Dermis blood vessel endothelial cell (primary cell): ENCODE measurements around the gene HNRNPC. TPM values are rescaled to one million over a fixed set of nuclear protein-coding genes. Genes with fewer than 3 reads are reported as not detected.
"Not testable (repeated sequence)": the region's sequence is repeated elsewhere in the genome, so short reads cannot be mapped to it uniquely, and the experiment has no call there.

Source experiments
- DNase-seq: peaks from one replicate; pipeline ENCODE4 v3.0.0; 2010
- total RNA-seq: library from RNA; depleted of rRNA; stranded (reverse); fragments of >200 nt; gene quantifications from 2 replicates; pipeline ENCODE4 v1.2.3, GENCODE V29; 2014

HNRNPC gene
- 601 and 625 TPM in 2 replicates for total RNA-seq

- peak; percentile 100 for DNase-seq
Observed at GRCh38 chr14:21269252-21270046, at the start of gene HNRNPC. Gene HNRNPC, minus strand, starts transcription at chr14:21269442. Its CDS starts 35,249 bp downstream, at chr14:21234193.

- DNase-seq: no peak
Observed at GRCh38 chr14:21317398-21317797, 48.2 kb upstream of the HNRNPC start.

GRCh38 chr14:21313512-21313911 lies 44.3 kb upstream of the HNRNPC start:
- DNase-seq: no peak

- DNase-seq: no peak
Observed at GRCh38 chr14:21311614-21312013, 42.4 kb upstream of the HNRNPC start.

GRCh38 chr14:21309956-21310355 lies 40.7 kb upstream of the HNRNPC start:
- DNase-seq: no peak

GRCh38 chr14:21309238-21309636 lies 40.0 kb upstream of the HNRNPC start:
- no peak for DNase-seq

- peak; percentile 86 for DNase-seq
Observed at GRCh38 chr14:21308479-21309237, 39.4 kb upstream of the HNRNPC start.

- DNase-seq: no peak
Observed at GRCh38 chr14:21308132-21308478, 38.9 kb upstream of the HNRNPC start.

- no peak for DNase-seq
Observed at GRCh38 chr14:21307637-21308036, 38.4 kb upstream of the HNRNPC start.

- DNase-seq: not testable (repeated sequence)
Observed at GRCh38 chr14:21302836-21303140, 33.5 kb upstream of the HNRNPC start.

- DNase-seq: no peak
Observed at GRCh38 chr14:21302013-21302835, 33.0 kb upstream of the HNRNPC start.

GRCh38 chr14:21300892-21301291 lies 31.6 kb upstream of the HNRNPC start:
- DNase-seq: peak; percentile 39

GRCh38 chr14:21299562-21300130 lies 30.4 kb upstream of the HNRNPC start:
- no peak for DNase-seq

- DNase-seq: no peak
Observed at GRCh38 chr14:21298358-21298757, 29.1 kb upstream of the HNRNPC start.

GRCh38 chr14:21294026-21294425 lies 24.8 kb upstream of the HNRNPC start:
- DNase-seq: not testable (repeated sequence)

GRCh38 chr14:21287168-21287567 lies 17.9 kb upstream of the HNRNPC start:
- DNase-seq: peak; percentile 59

- DNase-seq: not testable (repeated sequence)
Observed at GRCh38 chr14:21286516-21286915, 17.3 kb upstream of the HNRNPC start.

GRCh38 chr14:21281917-21282316 lies 12.7 kb upstream of the HNRNPC start:
- DNase-seq: not testable (repeated sequence)

GRCh38 chr14:21279783-21280182 lies 10.5 kb upstream of the HNRNPC start, which contains the start of gene RPGRIP1:
Gene RPGRIP1, plus strand, starts transcription at chr14:21280083. Its CDS starts 7,894 bp downstream, at chr14:21287977.
- DNase-seq: no peak

- DNase-seq: peak; percentile 59
Observed at GRCh38 chr14:21278632-21279031, 9.4 kb upstream of the HNRNPC start.

- DNase-seq: no peak
Observed at GRCh38 chr14:21275261-21275858, 6.1 kb upstream of the HNRNPC start.

GRCh38 chr14:21272661-21273060 lies 3.4 kb upstream of the HNRNPC start:
- DNase-seq: not testable (repeated sequence)
